MG63 (cell line): ENCODE data around the gene PRUNE2. TPM values are rescaled to one million over a fixed set of nuclear protein-coding genes. Genes with fewer than 3 reads are reported as not detected.
A peak's percentile ranks its signal among the peaks of the same experiment; 100 is the strongest.

Experiments used
- DNase-seq: peaks from one replicate; pipeline ENCODE4 v3.0.0-alpha.2; 2020
- H3K27me3 ChIP-seq: fragments of 250-450 bp; sonication (Bioruptor Pico); 2 replicates; pipeline ENCODE4 v1.5.1; 2020; ENCODE audit warnings: mild to moderate bottlenecking, moderate library complexity
- H3K36me3 ChIP-seq: fragments of 250-450 bp; sonication (Bioruptor Pico); 2 replicates; pipeline ENCODE4 v1.5.1; 2020; ENCODE audit warnings: mild to moderate bottlenecking, moderate library complexity
- H3K4me3 ChIP-seq: fragments of 250-450 bp; sonication (Bioruptor Pico); 2 replicates; pipeline ENCODE4 v1.5.1; 2020; ENCODE audit warnings: mild to moderate bottlenecking, moderate library complexity
- H3K9me3 ChIP-seq: fragments of 250-450 bp; sonication (Bioruptor Pico); 2 replicates; pipeline ENCODE4 v1.5.1; 2020; ENCODE audit warnings: mild to moderate bottlenecking, moderate library complexity
- total RNA-seq: library from RNA; depleted of rRNA; stranded (reverse); fragments of >200 nt; shearing (Covaris generic); gene quantifications from 2 replicates; pipeline ENCODE4 v1.2.3, GENCODE V29; 2014; ENCODE audit warnings: low replicate concordance

The PRUNE2 gene
- total RNA-seq, 1 experiment from 2014 or later = 2.7 TPM

- H3K9me3 ChIP-seq = no peaks in the 10 kb centered on the region
- no peaks in the 10 kb centered on the region for H3K36me3 ChIP-seq
- no peak for DNase-seq
- no peak overlapping the region for H3K4me3 ChIP-seq
- no peaks in the 10 kb centered on the region for H3K27me3 ChIP-seq
Measured at GRCh38 chr9:76585487-76586389, 320.2 kb downstream of the PRUNE2 start.

- H3K4me3 ChIP-seq = no peak overlapping the region
- no peak for DNase-seq
- H3K9me3 ChIP-seq = no peaks in the 10 kb centered on the region
- H3K27me3 ChIP-seq = no peaks in the 10 kb centered on the region
- no peaks in the 10 kb centered on the region for H3K36me3 ChIP-seq
Measured at GRCh38 chr9:76583256-76583655, 322.7 kb downstream of the PRUNE2 start.

GRCh38 chr9:76581731-76582130, 324.2 kb downstream of the PRUNE2 start:
- H3K36me3 ChIP-seq = no peaks in the 10 kb centered on the region
- H3K9me3 ChIP-seq = no peaks in the 10 kb centered on the region
- no peak for DNase-seq
- no peaks in the 10 kb centered on the region for H3K27me3 ChIP-seq
- H3K4me3 ChIP-seq = no peak overlapping the region

GRCh38 chr9:76580820-76581219, 325.1 kb downstream of the PRUNE2 start:
- no peaks in the 10 kb centered on the region for H3K36me3 ChIP-seq
- H3K4me3 ChIP-seq = no peak overlapping the region
- no peaks in the 10 kb centered on the region for H3K27me3 ChIP-seq
- H3K9me3 ChIP-seq = no peaks in the 10 kb centered on the region
- DNase-seq = no peak

GRCh38 chr9:76580188-76580587, 325.7 kb downstream of the PRUNE2 start:
- Histone ChIP-seq H3K27me3 (no peaks in the 10 kb centered on the region), H3K9me3 (no peaks in the 10 kb centered on the region), H3K36me3 (no peaks in the 10 kb centered on the region), H3K4me3 (no peak overlapping the region)
- DNase-seq = no peak

- no peaks in the 10 kb centered on the region for H3K27me3 ChIP-seq
- peak; percentile 59 for DNase-seq
- H3K36me3 ChIP-seq = no peaks in the 10 kb centered on the region
- no peaks in the 10 kb centered on the region for H3K9me3 ChIP-seq
- no peak overlapping the region for H3K4me3 ChIP-seq
Measured at GRCh38 chr9:76576344-76576743, 329.6 kb downstream of the PRUNE2 start.

GRCh38 chr9:76575761-76576160, 330.2 kb downstream of the PRUNE2 start:
- Histone ChIP-seq H3K9me3 (no peaks in the 10 kb centered on the region), H3K36me3 (no peaks in the 10 kb centered on the region), H3K27me3 (no peaks in the 10 kb centered on the region), H3K4me3 (no peak overlapping the region)
- DNase-seq = no peak

- DNase-seq = no peak
- Histone ChIP-seq H3K36me3 (no peaks in the 10 kb centered on the region), H3K4me3 (no peak overlapping the region), H3K27me3 (no peaks in the 10 kb centered on the region), H3K9me3 (no peaks in the 10 kb centered on the region)
Measured at GRCh38 chr9:76573905-76574760, 331.8 kb downstream of the PRUNE2 start.

- H3K27me3 ChIP-seq = no peaks in the 10 kb centered on the region
- no peaks in the 10 kb centered on the region for H3K36me3 ChIP-seq
- H3K4me3 ChIP-seq = no peak overlapping the region
- no peak for DNase-seq
- no peaks in the 10 kb centered on the region for H3K9me3 ChIP-seq
Measured at GRCh38 chr9:76573408-76573807, 332.5 kb downstream of the PRUNE2 start.

- Histone ChIP-seq H3K36me3 (no peaks in the 10 kb centered on the region), H3K4me3 (no peak overlapping the region), H3K9me3 (no peaks in the 10 kb centered on the region), H3K27me3 (no peaks in the 10 kb centered on the region)
- DNase-seq = no peak
Measured at GRCh38 chr9:76572151-76572550, 333.8 kb downstream of the PRUNE2 start.

- no peaks in the 10 kb centered on the region for H3K36me3 ChIP-seq
- peak; percentile 30 for DNase-seq
- H3K27me3 ChIP-seq = no peaks in the 10 kb centered on the region
- no peaks in the 10 kb centered on the region for H3K9me3 ChIP-seq
- peak overlapping the region; percentile 45 for H3K4me3 ChIP-seq
Measured at GRCh38 chr9:76571743-76572146, 334.2 kb downstream of the PRUNE2 start.

- DNase-seq = no peak
- Histone ChIP-seq H3K27me3 (no peaks in the 10 kb centered on the region), H3K4me3 (peak overlapping the region; percentile 45), H3K36me3 (no peaks in the 10 kb centered on the region), H3K9me3 (no peaks in the 10 kb centered on the region)
Measured at GRCh38 chr9:76571288-76571687, 334.6 kb downstream of the PRUNE2 start.

GRCh38 chr9:76570826-76571225, 335.1 kb downstream of the PRUNE2 start:
- no peak for DNase-seq
- Histone ChIP-seq H3K9me3 (no peaks in the 10 kb centered on the region), H3K36me3 (no peaks in the 10 kb centered on the region), H3K27me3 (no peaks in the 10 kb centered on the region), H3K4me3 (peak overlapping the region; percentile 45)

GRCh38 chr9:76567086-76567485, 338.8 kb downstream of the PRUNE2 start:
- Histone ChIP-seq H3K4me3 (no peak overlapping the region), H3K9me3 (no peaks in the 10 kb centered on the region), H3K36me3 (no peaks in the 10 kb centered on the region), H3K27me3 (no peaks in the 10 kb centered on the region)
- DNase-seq = peak; percentile 62

GRCh38 chr9:76564297-76564696, 341.6 kb downstream of the PRUNE2 start:
- no peak for DNase-seq
- Histone ChIP-seq H3K27me3 (no peaks in the 10 kb centered on the region), H3K36me3 (no peaks in the 10 kb centered on the region), H3K9me3 (no peaks in the 10 kb centered on the region), H3K4me3 (no peak overlapping the region)

- Histone ChIP-seq H3K4me3 (no peak overlapping the region), H3K9me3 (no peaks in the 10 kb centered on the region)
- DNase-seq = no peak
Measured at GRCh38 chr9:76562511-76562911, 343.4 kb downstream of the PRUNE2 start.

GRCh38 chr9:76561900-76562299, 344.0 kb downstream of the PRUNE2 start:
- DNase-seq = no peak
- Histone ChIP-seq H3K9me3 (no peaks in the 10 kb centered on the region), H3K36me3 (no peaks in the 10 kb centered on the region), H3K27me3 (no peaks in the 10 kb centered on the region), H3K4me3 (no peak overlapping the region)

More at GRCh38 chr9:76562511-76562911, 343.4 kb downstream of the PRUNE2 start:
- Histone ChIP-seq H3K27me3 (no peaks in the 10 kb centered on the region), H3K36me3 (no peaks in the 10 kb centered on the region)
